HepG2 (cell line): ENCODE results near the gene PCYT2. TPM values are rescaled to one million over a fixed set of nuclear protein-coding genes. Genes with fewer than 3 reads are reported as not detected.

Experiments used
- AGO1 ChIP-seq: fragments of 200-400 bp; formaldehyde crosslinking; IDR thresholded peaks from 2 replicates; pipeline ENCODE4 v1.6.1; 2017; ENCODE audit warnings: mild to moderate bottlenecking, low read depth, low read length, moderate library complexity; ENCODE audit not compliant: poor library complexity, severe bottlenecking
- FOSL1 ChIP-seq: sonication (generic); formaldehyde crosslinking; IDR thresholded peaks from 2 replicates; pipeline ENCODE4 v1.9.0; 2021; ENCODE audit warnings: missing genetic modification reagents, borderline replicate concordance
- SUZ12 ChIP-seq: fragments of 150-350 bp; IDR thresholded peaks from 2 replicates; pipeline ENCODE4 v1.6.1; 2014; ENCODE audit warnings: low read depth, low read length
- YEATS2 ChIP-seq: sonication (generic); formaldehyde crosslinking; IDR thresholded peaks from 2 replicates; pipeline ENCODE4 v1.4.0; 2020; ENCODE audit warnings: missing genetic modification reagents, borderline replicate concordance
- ZFAT ChIP-seq: sonication (generic); formaldehyde crosslinking; conservative IDR thresholded peaks from 2 replicates; pipeline ENCODE4 v1.8.1; 2023; ENCODE audit warnings: missing genetic modification reagents, inconsistent platforms
- ZMYM3 ChIP-seq: sonication (generic); formaldehyde crosslinking; IDR thresholded peaks from 2 replicates; pipeline ENCODE4 v1.5.1; 2020; ENCODE audit warnings: mild to moderate bottlenecking, missing genetic modification reagents
- ZNF383 ChIP-seq: sonication (generic); formaldehyde crosslinking; IDR thresholded peaks from 2 replicates; pipeline ENCODE4 v1.4.0; 2020; ENCODE audit warnings: missing genetic modification reagents, mild to moderate bottlenecking, borderline replicate concordance
- ZNF510 ChIP-seq: sonication (generic); formaldehyde crosslinking; IDR thresholded peaks from 2 replicates; pipeline ENCODE4 v1.4.0; 2020; ENCODE audit warnings: low read depth, mild to moderate bottlenecking, missing genetic modification reagents
- ZNF660 ChIP-seq: sonication (generic); formaldehyde crosslinking; IDR thresholded peaks from 2 replicates; pipeline ENCODE4 v1.5.1; 2020; ENCODE audit warnings: mild to moderate bottlenecking, low read depth, missing genetic modification reagents, borderline replicate concordance
- ZNF879 ChIP-seq: sonication (generic); formaldehyde crosslinking; IDR thresholded peaks from 2 replicates; pipeline ENCODE4 v1.8.1; 2023; ENCODE audit warnings: missing genetic modification reagents
- polyA plus RNA-seq, 8 experiments: library from polyadenylated mRNA; depleted of rRNA in 3 of 8; stranded (reverse) in 7 of 8; unstranded in 1 of 8; fragments of >200 nt; fragmentation: Illumina TruSeq in 4 of 8; extraction: Trizol in 4 of 8; gene quantifications; 2 replicates each; pipeline versions ENCODE4 v1.2.1 to v1.2.3, GENCODE V29; 2011 to 2016; ENCODE audit warnings: low read depth in 4 of 8, missing spikeins in 1 of 8, mixed read lengths in 1 of 8; ENCODE audit not compliant: insufficient read depth in 1 of 8
- total RNA-seq, 5 experiments: library from RNA; depleted of rRNA; stranded (reverse); fragments of >200 nt; fragmentation: Illumina TruSeq; extraction: Trizol; gene quantifications; 2 replicates each; pipeline ENCODE4 v1.2.3, GENCODE V29; 2016; ENCODE audit warnings: low read depth in 1 of 5
- TF ChIP-seq, protein P1 (sequence below): IDR thresholded peaks from 2 replicates; pipeline ENCODE4 v1.6.1; 2016; ENCODE audit warnings: low read depth
- TF ChIP-seq, protein P2 (sequence below): sonication (generic); formaldehyde crosslinking; IDR thresholded peaks from 2 replicates; pipeline ENCODE4 v1.4.0; 2020; ENCODE audit warnings: missing genetic modification reagents
- TF ChIP-seq, protein P3 (sequence below): sonication (generic); formaldehyde crosslinking; IDR thresholded peaks from 2 replicates; pipeline ENCODE4 v1.5.1; 2020; ENCODE audit warnings: missing genetic modification reagents, mild to moderate bottlenecking, borderline replicate concordance
- TF ChIP-seq, protein P4 (sequence below): sonication (generic); formaldehyde crosslinking; IDR thresholded peaks from 2 replicates; pipeline ENCODE4 v1.9.0; 2021; ENCODE audit warnings: missing genetic modification reagents, borderline replicate concordance
- TF ChIP-seq, protein P5 (sequence below): sonication (generic); formaldehyde crosslinking; IDR thresholded peaks from 2 replicates; pipeline ENCODE4 v1.9.0; 2021; ENCODE audit warnings: missing genetic modification reagents, borderline replicate concordance

Gene PCYT2
- total and polyA plus RNA-seq, 2 of the 13 experiments (the other 11 are each of a cell fraction or from before 2014, with no cell fraction given), result 147 to 297 TPM

DNA sequence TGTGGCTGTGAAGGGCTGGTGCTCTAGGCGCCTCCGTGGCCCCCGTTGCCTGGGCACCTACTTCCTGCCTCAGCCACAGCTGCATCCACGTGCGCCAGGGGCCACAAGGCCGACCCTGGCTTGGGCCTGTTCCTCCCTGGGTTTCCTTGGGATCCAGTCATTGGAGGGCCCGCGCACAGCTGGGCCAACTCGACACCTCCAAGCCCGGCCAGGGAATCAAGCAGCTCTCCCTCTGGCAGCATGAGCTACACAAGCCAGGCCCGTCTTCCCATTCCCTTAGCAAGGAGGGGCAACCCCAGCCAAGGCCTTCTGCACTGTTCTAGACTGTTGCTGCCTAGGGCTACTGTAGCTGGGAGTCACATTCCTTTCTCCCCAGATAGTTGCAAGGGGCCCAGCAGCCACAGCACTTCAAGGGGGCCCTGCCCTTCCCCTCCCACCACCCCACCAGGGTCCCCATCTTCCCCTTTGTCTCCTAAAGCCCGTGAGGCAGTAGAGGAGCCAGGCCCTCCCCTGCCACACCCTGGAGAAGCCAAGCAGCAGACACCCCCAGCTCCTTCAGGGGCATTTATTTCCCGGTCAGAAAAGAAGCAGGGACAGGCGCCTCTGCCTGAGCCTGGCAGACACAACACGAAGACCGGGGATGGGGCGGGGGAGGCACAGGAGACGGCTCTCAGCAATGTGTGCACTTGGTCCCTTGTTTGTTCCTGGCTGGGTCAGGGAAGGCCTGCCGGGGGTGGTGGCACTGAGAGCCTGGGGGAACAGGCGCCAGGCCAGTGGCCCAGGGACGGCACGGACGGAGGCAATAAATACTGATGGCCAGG lies 43.8 kb downstream of the PCYT2 start (continued):
- TF ChIP-seq, protein P1, sequence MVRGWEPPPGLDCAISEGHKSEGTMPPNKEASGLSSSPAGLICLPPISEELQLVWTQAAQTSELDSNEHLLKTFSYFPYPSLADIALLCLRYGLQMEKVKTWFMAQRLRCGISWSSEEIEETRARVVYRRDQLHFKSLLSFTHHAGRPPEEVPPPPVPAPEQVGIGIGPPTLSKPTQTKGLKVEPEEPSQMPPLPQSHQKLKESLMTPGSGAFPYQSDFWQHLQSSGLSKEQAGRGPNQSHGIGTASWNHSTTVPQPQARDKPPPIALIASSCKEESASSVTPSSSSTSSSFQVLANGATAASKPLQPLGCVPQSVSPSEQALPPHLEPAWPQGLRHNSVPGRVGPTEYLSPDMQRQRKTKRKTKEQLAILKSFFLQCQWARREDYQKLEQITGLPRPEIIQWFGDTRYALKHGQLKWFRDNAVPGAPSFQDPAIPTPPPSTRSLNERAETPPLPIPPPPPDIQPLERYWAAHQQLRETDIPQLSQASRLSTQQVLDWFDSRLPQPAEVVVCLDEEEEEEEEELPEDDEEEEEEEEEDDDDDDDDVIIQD (CRISPR knock-in tag), result no peak
- TF ChIP-seq ZNF383 (CRISPR knock-in tag), result no peak; the same call in 1 of the 2 replicates
- no peak for TF ChIP-seq YEATS2 (CRISPR knock-in tag)
- no peak for TF ChIP-seq ZMYM3 (CRISPR knock-in tag)
- 0 out of 2 replicates have a peak, but pooled peaks have one; percentile 59 for TF ChIP-seq ZNF510 (CRISPR knock-in tag)
- TF ChIP-seq, protein P2, sequence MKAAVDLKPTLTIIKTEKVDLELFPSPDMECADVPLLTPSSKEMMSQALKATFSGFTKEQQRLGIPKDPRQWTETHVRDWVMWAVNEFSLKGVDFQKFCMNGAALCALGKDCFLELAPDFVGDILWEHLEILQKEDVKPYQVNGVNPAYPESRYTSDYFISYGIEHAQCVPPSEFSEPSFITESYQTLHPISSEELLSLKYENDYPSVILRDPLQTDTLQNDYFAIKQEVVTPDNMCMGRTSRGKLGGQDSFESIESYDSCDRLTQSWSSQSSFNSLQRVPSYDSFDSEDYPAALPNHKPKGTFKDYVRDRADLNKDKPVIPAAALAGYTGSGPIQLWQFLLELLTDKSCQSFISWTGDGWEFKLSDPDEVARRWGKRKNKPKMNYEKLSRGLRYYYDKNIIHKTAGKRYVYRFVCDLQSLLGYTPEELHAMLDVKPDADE (CRISPR knock-in tag), result 0 out of 2 replicates have a peak, but pooled peaks have one; percentile 18
- TF ChIP-seq ZNF879 (CRISPR knock-in tag), result no peak
- TF ChIP-seq, protein P3, sequence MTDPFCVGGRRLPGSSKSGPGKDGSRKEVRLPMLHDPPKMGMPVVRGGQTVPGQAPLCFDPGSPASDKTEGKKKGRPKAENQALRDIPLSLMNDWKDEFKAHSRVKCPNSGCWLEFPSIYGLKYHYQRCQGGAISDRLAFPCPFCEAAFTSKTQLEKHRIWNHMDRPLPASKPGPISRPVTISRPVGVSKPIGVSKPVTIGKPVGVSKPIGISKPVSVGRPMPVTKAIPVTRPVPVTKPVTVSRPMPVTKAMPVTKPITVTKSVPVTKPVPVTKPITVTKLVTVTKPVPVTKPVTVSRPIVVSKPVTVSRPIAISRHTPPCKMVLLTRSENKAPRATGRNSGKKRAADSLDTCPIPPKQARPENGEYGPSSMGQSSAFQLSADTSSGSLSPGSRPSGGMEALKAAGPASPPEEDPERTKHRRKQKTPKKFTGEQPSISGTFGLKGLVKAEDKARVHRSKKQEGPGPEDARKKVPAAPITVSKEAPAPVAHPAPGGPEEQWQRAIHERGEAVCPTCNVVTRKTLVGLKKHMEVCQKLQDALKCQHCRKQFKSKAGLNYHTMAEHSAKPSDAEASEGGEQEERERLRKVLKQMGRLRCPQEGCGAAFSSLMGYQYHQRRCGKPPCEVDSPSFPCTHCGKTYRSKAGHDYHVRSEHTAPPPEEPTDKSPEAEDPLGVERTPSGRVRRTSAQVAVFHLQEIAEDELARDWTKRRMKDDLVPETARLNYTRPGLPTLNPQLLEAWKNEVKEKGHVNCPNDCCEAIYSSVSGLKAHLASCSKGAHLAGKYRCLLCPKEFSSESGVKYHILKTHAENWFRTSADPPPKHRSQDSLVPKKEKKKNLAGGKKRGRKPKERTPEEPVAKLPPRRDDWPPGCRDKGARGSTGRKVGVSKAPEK (CRISPR knock-in tag), result no peak
- TF ChIP-seq AGO1, result peak; percentile 99
- no peak for TF ChIP-seq ZNF660 (CRISPR knock-in tag)
- TF ChIP-seq, protein P4, sequence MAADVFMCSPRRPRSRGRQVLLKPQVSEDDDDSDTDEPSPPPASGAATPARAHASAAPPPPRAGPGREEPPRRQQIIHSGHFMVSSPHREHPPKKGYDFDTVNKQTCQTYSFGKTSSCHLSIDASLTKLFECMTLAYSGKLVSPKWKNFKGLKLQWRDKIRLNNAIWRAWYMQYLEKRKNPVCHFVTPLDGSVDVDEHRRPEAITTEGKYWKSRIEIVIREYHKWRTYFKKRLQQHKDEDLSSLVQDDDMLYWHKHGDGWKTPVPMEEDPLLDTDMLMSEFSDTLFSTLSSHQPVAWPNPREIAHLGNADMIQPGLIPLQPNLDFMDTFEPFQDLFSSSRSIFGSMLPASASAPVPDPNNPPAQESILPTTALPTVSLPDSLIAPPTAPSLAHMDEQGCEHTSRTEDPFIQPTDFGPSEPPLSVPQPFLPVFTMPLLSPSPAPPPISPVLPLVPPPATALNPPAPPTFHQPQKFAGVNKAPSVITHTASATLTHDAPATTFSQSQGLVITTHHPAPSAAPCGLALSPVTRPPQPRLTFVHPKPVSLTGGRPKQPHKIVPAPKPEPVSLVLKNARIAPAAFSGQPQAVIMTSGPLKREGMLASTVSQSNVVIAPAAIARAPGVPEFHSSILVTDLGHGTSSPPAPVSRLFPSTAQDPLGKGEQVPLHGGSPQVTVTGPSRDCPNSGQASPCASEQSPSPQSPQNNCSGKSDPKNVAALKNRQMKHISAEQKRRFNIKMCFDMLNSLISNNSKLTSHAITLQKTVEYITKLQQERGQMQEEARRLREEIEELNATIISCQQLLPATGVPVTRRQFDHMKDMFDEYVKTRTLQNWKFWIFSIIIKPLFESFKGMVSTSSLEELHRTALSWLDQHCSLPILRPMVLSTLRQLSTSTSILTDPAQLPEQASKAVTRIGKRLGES, result peak; percentile 63; the same call in 1 of the 2 replicates
- TF ChIP-seq SUZ12, result no peak
- no peak; the same call in 1 of the 2 replicates for TF ChIP-seq ZFAT (CRISPR knock-in tag)
- TF ChIP-seq FOSL1 (CRISPR knock-in tag), result no peak
- TF ChIP-seq, protein P5, sequence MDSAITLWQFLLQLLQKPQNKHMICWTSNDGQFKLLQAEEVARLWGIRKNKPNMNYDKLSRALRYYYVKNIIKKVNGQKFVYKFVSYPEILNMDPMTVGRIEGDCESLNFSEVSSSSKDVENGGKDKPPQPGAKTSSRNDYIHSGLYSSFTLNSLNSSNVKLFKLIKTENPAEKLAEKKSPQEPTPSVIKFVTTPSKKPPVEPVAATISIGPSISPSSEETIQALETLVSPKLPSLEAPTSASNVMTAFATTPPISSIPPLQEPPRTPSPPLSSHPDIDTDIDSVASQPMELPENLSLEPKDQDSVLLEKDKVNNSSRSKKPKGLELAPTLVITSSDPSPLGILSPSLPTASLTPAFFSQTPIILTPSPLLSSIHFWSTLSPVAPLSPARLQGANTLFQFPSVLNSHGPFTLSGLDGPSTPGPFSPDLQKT, result no peak; the same call in 1 of the 2 replicates
